ENCODE data around the gene CDNF. TPM values are rescaled to one million over a fixed set of nuclear protein-coding genes. Genes with fewer than 3 reads are reported as not detected.
"Not testable (repeated sequence)": the region's sequence is repeated elsewhere in the genome, so short reads cannot be mapped to it uniquely, and the experiment has no call there.

The CDNF gene
- 1 to 10 TPM in 10 of 12 donors, not detected in 2; 2.2 to 4.8 (median 4.1) TPM for polyA plus RNA-seq (ENCODE audit: insufficient read length in 12 of 12)
- long read RNA-seq, donor 1, partial matches to known transcripts = 38 of 54 reads
- long read RNA-seq, donor 1, other reads (novel, unspliced or antisense) = 15 of 54 reads
- long read RNA-seq, donor 2, partial matches to known transcripts = 0 of 2 reads
- long read RNA-seq, donor 2, other reads (novel, unspliced or antisense) = 0 of 2 reads
- long read RNA-seq, donor 3 = 0 reads
- long read RNA-seq, donor 4, partial matches to known transcripts = 0 of 1 reads
- long read RNA-seq, donor 4, other reads (novel, unspliced or antisense) = 0 of 1 reads
- long read RNA-seq, donor 5 = 0 reads
- long read RNA-seq, donor 6, partial matches to known transcripts = 13 of 13 reads
- long read RNA-seq, donor 6, other reads (novel, unspliced or antisense) = 0 of 13 reads
- long read RNA-seq, donor 7 = 0 reads
- long read RNA-seq, donor 8, partial matches to known transcripts = 13 of 29 reads
- long read RNA-seq, donor 8, other reads (novel, unspliced or antisense) = 14 of 29 reads
- long read RNA-seq, donor 9 = 0 reads
- long read RNA-seq, donor 10, partial matches to known transcripts = 0 of 1 reads
- long read RNA-seq, donor 10, other reads (novel, unspliced or antisense) = 0 of 1 reads
- long read RNA-seq, donor 11 = 0 reads

- DNase-seq = peak; percentile 100
Measured at GRCh38 chr10:14837757-14838581, at the start of gene CDNF, which contains the start of the genes HSPA14 and MSANTD7. TSS of gene CDNF (minus strand) at chr10:14838037. CDS start at chr10:14837946, 91 bp downstream. TSS of gene HSPA14 (plus strand) at chr10:14838306. CDS start at chr10:14838403, 97 bp downstream. TSS of gene MSANTD7 (plus strand) at chr10:14838306. CDS start at chr10:14842285, 3,979 bp downstream.

- no peak for DNase-seq
Measured at GRCh38 chr10:14884082-14884481, 46.2 kb upstream of the CDNF start.

- no peak for DNase-seq
Measured at GRCh38 chr10:14880229-14880628, 42.4 kb upstream of the CDNF start.

GRCh38 chr10:14879928-14880193 lies 42.0 kb upstream of the CDNF start:
- no peak for DNase-seq

- peak; percentile 36 for DNase-seq
Measured at GRCh38 chr10:14879124-14879927, 41.5 kb upstream of the CDNF start.

GRCh38 chr10:14878266-14879123 lies 40.7 kb upstream of the CDNF start, which contains the start of gene SUV39H2:
TSS of gene SUV39H2 (plus strand) at chr10:14878866. CDS start at chr10:14878889, 23 bp downstream.
- peak; percentile 94 for DNase-seq

- no peak for DNase-seq
Measured at GRCh38 chr10:14876764-14877163, 38.9 kb upstream of the CDNF start.

- no peak for DNase-seq
Measured at GRCh38 chr10:14875941-14876340, 38.1 kb upstream of the CDNF start.

GRCh38 chr10:14873090-14873760 lies 35.4 kb upstream of the CDNF start:
- DNase-seq = no peak

GRCh38 chr10:14864871-14865270 lies 27.0 kb upstream of the CDNF start:
- DNase-seq = not testable (repeated sequence)

GRCh38 chr10:14864466-14864865 lies 26.6 kb upstream of the CDNF start:
- DNase-seq = not testable (repeated sequence)

- no peak for DNase-seq
Measured at GRCh38 chr10:14860791-14861190, 23.0 kb upstream of the CDNF start.

- DNase-seq = no peak
Measured at GRCh38 chr10:14859775-14860174, 21.9 kb upstream of the CDNF start.

- DNase-seq = no peak
Measured at GRCh38 chr10:14859043-14859442, 21.2 kb upstream of the CDNF start.

- DNase-seq = no peak
Measured at GRCh38 chr10:14858338-14858960, 20.6 kb upstream of the CDNF start.

GRCh38 chr10:14855453-14855852 lies 17.6 kb upstream of the CDNF start:
- DNase-seq = no peak

- no peak for DNase-seq
Measured at GRCh38 chr10:14852236-14852635, 14.4 kb upstream of the CDNF start.

- DNase-seq = no peak
Measured at GRCh38 chr10:14844948-14845347, 7.1 kb upstream of the CDNF start.

- DNase-seq = no peak
Measured at GRCh38 chr10:14843327-14843988, 5.6 kb upstream of the CDNF start.
